HG03520 (cell line): ENCODE results near the gene MED25.

Experiments
- ATAC-seq: cut with Tn5 transposase; IDR thresholded peaks from one replicate; pipeline ENCODE4 v1.9.1; 2021; ENCODE audit warnings: mild to moderate bottlenecking, moderate library complexity; ENCODE audit not compliant: unreplicated experiment

MED25 gene

GRCh38 chr19:49883094-49883493 lies 65.0 kb downstream of the MED25 start:
- no peak for ATAC-seq

DNA sequence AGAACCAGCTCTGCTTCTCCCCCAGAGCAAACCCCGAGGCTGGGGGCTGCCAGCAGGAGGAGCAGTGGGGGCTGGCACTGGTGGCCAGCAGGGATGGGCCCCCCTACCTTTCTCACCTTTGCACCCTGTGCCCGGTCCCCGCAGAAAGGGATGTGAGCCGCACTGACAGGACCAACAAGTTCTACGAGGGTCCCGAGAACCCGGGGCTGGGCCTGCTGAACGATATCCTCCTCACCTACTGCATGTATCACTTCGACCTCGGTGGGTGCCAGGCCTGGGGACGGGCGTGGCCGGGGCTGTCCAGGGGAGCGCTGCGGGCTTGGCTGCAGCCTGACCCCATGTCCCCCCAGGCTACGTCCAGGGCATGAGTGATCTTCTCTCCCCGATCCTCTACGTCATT lies 66.0 kb downstream of the MED25 start:
- ATAC-seq = no peak

DNA sequence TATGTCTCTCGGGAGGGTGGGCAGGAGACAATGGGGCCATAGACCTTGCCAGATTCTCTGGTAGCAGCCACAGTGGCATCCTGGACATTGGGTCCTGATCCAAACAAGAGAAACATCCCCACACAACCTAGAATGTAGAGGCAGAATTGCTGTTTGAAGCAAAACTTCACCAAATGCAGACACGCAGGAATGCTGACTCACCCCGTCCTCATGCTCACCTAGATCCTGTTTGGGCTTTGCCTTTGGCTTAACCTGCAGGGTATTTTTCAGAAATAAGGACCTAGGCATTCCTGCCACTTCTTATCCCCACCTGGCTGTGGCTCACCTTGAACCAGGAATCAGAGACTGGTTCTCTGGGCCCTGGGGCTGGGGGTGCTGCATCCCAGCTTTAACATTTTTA lies 66.7 kb downstream of the MED25 start:
- no peak for ATAC-seq
